GM18858 (cell line): ENCODE measurements around the gene ABCC5.
A peak's percentile ranks its signal among the peaks of the same experiment; 100 is the strongest.
"Not testable (repeated sequence)": the region's sequence is repeated elsewhere in the genome, so short reads cannot be mapped to it uniquely, and the experiment has no call there.

ENCODE experiments used
- ATAC-seq: cut with Tn5 transposase; IDR thresholded peaks from one replicate; pipeline ENCODE4 v1.9.1; 2021; ENCODE audit not compliant: unreplicated experiment

Gene ABCC5

GRCh38 chr3:183896184-183896583 lies 121.5 kb downstream of the ABCC5 start:
- no peak for ATAC-seq

GRCh38 chr3:183895774-183896173 lies 121.9 kb downstream of the ABCC5 start:
- ATAC-seq, result no peak

GRCh38 chr3:183895296-183895695 lies 122.4 kb downstream of the ABCC5 start:
- no peak for ATAC-seq

DNA sequence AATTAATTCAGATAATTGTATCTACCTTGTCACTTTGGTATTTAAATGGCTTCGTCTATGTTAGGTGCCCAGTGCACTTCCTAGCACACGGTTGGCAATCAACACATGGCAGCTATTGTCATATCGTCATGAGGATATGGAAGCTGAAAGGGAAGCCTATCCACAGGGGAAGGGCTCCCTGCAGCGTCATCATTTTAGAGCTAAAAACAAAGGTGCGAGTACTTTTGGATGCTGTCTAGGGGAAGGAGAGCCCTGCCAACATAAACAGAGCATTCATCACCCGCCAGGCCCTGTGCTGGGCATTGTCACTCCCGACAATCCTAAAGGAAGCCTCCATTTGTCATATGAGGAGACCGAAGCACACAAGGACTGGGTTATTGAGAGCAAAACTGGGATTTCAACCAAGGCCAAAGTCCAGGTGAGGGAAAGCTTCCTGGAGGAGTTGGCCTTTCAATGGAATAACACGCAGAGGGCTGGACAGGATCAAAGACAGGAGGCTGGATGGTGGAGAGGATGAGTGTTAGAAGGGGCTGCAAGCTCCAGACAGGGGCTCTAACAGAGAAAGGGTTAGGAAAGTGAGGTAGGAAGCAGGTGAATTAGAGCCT lies 125.0 kb downstream of the ABCC5 start:
- no peak for ATAC-seq

GRCh38 chr3:183885766-183886165 lies 131.9 kb downstream of the ABCC5 start:
- ATAC-seq, result no peak

DNA sequence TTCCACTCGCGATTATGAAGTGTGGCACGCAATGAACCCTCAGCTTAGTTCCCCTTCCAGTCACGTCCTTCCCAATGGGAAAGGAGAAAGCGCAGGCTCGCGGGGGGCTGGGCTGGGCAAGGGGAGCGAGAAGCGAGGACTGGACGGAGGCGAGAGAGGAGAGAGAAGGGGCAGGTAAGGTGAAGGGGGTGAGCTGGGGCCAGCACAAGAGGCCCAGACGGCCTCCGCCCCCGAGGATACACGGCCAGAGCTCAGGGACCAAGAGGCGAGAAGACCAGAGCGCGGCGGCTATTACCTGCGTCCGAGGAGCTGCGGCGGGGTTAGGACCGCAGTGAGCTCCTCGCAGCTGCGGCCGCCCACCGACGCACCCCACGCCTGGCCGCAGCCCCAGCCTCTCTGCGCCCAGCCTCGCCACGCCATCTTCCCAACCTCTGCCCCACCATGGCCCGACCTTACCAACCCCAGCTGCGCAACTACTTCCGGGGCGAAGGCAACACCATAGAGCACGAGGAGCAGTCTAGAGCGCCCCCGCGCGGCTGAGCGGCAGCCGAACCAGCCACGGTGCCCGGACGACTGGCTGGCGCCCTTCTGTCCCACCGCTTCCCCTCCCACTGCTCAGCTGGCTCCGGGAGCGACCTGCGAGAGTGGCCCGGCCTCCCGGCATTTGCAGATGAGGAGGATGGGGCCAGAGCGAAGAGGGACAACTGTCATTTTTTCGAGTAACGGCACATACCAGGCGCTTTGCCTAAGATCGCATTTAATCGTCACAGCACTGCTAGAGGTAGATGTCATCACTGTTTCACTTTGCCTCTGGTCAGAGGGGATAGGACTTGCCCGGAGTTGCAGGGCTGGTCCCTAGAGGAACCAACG lies 133.0 kb downstream of the ABCC5 start, which contains the start of gene PARL:
TSS of gene PARL (minus strand) at position 454 of the 870 bp plus-strand sequence. CDS start at position 420, 34 bp downstream.
- ATAC-seq, result peak; percentile 97

- no peak for ATAC-seq
These were observed 133.6 kb downstream of the ABCC5 start for GRCh38 chr3:183884097-183884426.

DNA sequence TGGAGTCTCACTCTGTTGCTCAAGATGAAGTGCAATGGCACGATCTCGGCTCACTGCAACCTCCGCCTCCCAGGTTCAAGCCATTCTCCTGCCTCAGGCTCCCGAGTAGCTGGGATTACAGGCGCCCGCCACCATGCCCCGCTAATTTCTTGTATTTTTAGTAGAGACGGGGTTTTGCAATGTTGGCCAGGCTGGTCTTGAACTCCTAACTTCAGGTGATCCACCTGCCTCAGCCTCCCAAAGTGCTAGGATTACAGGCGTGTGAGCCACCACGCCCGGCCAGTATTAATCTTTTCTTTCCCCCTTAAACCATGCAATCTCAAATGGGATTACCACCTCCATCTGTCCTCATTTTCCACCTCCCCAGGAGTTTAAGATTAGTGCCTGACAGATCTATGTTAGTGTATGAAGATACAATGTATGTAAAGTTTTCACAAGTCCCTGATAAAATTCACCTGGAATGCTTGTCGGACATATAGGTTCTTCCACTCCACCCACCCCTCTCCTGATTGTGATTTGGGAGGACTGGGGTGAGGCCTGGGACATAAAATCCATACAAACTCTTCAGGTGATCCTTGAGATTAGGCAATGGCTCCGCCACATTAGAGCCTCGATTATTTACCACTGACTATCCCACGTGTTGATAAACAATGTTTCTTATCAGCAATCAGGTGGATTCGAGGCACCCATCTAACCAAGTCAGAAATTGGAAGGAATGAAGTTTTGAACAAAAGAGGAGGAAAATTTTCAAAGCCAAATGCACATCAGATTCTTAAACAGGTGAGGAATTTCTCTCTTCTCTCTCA lies 134.2 kb downstream of the ABCC5 start:
- ATAC-seq, result no peak

- no peak for ATAC-seq
These were observed 137.6 kb downstream of the ABCC5 start for GRCh38 chr3:183880121-183880520.

DNA sequence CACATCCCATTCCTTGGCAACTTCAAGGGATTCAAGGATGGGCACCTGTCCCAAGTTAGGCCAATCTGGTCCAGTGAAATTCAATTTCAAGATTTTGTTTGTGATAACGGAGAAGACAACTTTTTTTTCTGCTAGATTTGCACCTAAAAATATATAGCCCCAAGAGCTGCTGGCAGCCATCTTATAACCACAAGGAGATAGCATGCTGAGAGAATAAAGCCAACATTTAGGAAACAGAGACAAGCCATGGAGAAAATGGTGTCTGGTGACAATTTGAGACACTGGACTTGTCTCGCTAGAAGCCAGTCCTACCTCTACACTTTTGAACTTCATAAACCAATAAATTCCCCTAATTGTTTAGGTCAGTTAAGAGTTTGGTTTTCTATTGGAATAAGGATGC lies 138.4 kb downstream of the ABCC5 start:
- no peak for ATAC-seq

- no peak for ATAC-seq
These were observed 139.6 kb downstream of the ABCC5 start for GRCh38 chr3:183878071-183878470.

GRCh38 chr3:183877227-183877626 lies 140.5 kb downstream of the ABCC5 start:
- not testable (repeated sequence) for ATAC-seq

DNA sequence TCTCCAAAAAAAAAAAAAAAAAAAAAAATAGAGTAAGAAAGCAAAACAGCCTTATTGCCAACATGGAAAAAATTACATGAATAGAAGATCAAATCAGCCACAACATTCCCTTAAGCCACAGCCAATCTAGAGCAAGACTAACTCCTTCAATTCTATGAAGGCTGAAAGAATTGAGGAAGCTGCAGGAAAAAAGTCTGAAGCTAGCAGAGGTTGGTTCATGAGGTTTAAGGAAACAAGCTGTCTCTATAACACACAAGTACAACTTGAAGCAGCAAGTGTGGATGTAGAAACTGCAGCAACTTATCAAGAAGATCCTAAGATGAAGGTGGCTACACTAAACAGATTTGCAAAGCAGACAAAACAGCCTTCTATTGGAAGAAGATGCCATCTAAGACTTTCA lies 142.3 kb downstream of the ABCC5 start:
- no peak for ATAC-seq

GRCh38 chr3:183873914-183874313 lies 143.8 kb downstream of the ABCC5 start:
- ATAC-seq, result no peak

DNA sequence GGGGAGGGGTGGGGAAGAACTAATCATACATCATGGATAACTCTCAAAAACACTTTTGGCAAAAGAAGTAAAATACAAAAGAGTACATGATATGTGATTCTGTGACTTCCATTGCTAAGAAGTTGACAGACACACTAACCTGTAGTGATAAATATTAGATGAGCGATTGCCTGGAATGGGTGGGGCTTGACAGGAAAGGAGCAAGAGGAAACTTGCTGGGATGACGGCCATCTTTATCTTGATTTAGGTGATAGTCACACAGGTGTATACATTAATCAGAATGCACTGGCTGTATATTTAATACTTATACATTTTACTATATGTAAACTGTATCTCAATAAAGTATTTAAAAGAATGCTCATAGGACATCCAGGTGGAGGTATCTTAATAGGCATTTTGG lies 146.1 kb downstream of the ABCC5 start:
- no peak for ATAC-seq

- no peak for ATAC-seq
These were observed 147.1 kb downstream of the ABCC5 start for GRCh38 chr3:183870563-183870962.
